GM19467 (cell line): Measurements from ENCODE around the gene ABCA4.
"Not testable (repeated sequence)": the region's sequence is repeated elsewhere in the genome, so short reads cannot be mapped to it uniquely, and the experiment has no call there.

Experiments used
- ATAC-seq: cut with Tn5 transposase; IDR thresholded peaks from one replicate; pipeline ENCODE4 v1.9.1; 2021; ENCODE audit warnings: mild to moderate bottlenecking, moderate library complexity; ENCODE audit not compliant: unreplicated experiment

The ABCA4 gene

DNA sequence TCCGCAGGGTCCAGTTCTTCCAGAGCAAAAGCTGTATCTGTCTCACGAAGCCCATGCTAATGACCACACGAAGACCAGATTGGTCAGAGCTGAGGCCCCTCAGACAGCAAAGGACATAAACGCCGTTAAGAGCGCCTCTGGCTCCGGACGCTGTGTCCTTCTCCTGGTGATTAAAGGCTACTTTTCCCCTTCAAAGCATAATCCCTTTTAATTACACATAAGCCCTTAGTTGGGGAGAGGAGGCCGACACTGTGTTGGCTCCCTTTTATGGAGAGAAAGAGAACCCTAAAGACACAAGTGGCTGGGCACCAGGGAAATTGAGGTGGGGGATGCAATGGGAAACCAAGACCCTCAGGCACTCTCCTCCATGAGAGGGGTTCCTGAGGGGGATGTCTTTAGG lies at the start of gene ABCA4:
Gene ABCA4 (minus strand): TSS at position 158 of the 400 bp plus-strand sequence. CDS start 103 bp downstream, at position 55.
- no peak for ATAC-seq

GRCh38 chr1:94169126-94169525 lies 48.2 kb upstream of the ABCA4 start:
- ATAC-seq, result no peak

DNA sequence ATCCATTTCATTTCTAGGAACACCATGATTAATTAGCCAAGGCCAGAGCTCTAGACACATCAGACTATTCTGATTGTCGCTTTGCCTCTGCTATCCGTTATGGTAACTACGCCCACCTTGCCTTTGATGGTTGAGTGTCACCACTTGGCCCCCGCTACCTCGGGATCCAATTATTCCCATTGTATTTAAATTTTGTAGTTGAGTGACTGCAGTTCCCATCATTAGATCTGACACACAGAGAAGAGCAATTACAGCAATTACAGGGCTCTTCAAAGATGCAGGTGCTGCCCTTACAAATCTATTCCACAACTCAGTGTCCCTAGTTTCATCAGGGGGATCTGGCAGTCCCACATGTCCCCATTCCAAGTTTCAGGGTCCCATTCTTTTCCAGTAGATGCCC lies 44.9 kb upstream of the ABCA4 start:
- no peak for ATAC-seq

DNA sequence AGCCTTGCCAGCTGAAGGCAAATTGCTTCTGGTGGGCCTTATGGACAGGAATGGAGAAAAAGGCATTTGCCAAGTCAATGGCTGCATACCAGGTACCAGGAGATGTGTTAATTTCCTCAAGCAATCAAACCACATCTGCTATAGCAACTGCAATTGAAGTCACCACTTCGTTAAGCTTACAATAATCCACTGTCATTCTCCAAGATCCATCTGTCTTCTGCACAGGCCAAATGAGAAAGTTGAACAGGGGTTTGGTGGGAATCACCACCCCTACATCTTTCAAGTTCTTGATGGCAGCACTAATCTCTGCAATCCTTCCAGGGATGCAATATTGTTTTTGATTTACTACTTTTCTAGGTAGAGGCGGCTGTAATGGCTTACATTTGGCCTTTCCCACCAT lies 43.9 kb upstream of the ABCA4 start:
- ATAC-seq, result not testable (repeated sequence)

- ATAC-seq, result not testable (repeated sequence)
These were observed 43.2 kb upstream of the ABCA4 start for GRCh38 chr1:94164121-94164520.

- ATAC-seq, result not testable (repeated sequence)
These were observed 42.3 kb upstream of the ABCA4 start for GRCh38 chr1:94163249-94163648.

DNA sequence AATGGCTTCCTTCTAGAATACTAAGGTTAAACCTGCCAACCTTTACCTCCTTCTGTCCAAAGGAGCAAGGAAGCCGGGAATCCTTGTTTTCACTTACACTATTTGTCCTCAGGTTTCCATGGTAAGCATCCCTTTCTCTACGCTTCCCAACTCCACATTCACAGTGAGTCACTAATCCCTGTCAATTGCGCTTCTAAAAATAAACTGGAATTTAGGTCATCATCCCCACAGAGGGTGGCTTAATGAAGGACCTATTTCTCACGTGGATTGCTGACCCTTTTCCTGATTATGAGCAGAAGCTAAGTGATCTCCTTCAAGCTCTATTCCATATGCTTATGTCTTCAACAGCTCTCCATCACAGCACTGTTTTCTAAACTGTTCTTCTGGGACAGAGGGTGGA lies 39.9 kb upstream of the ABCA4 start:
- no peak for ATAC-seq

DNA sequence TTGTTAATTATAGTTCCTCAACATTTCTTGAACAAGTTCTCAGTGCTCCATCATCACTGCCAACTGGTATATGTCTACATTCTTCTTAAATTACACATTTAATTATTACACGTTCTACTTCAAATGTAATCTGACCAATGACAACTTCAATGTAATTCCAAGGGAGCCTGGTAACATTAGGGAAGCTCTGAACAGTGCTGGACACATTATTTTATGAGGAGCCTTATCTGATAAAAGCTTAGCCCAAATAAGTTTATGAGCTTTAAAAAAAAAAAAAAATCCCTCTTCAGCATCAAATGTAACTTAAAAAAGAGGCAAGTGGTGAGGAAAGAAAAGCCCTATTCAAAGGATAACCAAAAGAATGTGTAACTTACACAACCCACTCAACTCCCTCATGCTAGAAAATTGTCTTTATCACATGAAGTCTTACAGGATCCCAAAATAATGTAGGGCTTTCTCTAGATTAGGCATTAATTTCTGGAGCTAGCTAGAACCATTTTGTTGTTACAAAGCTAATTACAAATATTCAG lies 35.2 kb upstream of the ABCA4 start:
- no peak for ATAC-seq

DNA sequence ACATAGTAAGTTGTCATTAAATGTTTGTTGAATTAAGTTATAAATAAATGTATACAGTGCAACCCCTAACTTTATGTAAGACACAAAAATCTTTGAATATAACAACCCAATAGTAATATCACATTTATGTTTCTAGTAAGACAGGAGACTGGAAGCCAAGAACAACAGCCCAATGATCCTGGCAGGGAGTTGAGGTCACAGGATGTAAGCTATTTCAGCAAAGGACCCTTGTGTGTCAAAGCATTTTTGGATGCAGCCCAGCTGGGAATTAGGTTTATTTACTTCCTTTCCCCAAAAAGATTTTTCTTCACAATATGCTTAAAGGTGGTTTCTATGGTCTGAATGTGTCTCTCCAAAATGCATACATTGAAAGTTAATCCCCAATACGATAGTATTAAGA lies 34.0 kb upstream of the ABCA4 start:
- ATAC-seq, result no peak

- no peak for ATAC-seq
These were observed 32.2 kb upstream of the ABCA4 start for GRCh38 chr1:94153133-94153532.

DNA sequence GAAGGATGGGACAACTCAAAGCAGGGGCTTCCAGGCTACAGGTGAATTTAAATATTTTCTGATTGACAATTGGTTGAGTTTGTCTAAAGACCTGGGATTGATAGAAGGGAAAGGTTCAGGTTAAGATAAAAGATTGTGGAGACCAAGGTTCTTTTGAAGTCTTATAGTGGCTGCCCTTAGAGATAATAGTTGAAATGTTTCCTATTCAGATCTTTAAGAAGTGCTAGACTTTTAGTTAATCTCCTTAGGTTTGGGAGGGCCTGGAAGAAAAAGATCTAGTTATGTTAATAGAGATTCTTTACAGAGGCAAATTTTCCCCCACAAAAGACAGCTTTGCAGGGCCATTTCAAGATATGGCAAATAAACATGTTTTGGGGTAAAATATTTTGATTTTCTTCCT lies 28.2 kb upstream of the ABCA4 start:
- ATAC-seq, result not testable (repeated sequence)

DNA sequence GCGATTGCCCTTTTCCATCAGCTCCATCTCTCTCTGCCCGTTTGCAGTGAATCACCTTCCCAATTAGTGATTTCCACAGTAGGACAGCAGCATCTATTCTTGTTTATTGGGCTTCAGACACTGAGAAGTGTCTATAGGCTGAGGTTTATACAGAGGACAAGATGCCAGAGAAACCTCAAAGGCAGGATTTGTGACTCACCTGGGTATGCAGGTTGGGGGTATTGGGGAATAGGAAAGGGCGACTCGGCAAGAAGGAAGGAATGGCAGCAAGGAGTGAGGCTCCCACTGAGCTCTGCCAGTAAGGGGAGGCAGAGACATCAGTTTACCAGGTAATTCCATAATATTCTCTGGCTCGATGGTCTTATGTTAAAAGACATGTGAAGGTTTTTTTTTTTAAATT lies 25.3 kb upstream of the ABCA4 start:
- no peak for ATAC-seq

GRCh38 chr1:94144836-94145235 lies 23.9 kb upstream of the ABCA4 start:
- ATAC-seq, result no peak

DNA sequence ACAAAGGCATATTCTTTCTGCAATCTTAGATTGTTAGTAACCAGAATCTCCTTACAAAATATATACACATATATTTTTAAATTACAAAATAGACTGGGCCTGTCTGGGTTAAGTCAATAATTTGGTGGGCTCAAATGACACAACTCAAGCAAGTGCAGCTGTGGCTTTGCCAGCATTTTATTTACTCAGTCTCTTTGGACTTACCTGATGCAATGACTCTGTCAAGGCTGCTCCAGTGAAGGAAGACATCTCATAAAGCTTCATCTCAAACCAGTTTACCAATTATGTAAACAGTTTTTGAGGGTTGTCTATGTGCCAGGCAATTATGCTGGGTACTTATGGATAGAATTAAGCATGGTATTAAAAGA lies 22.8 kb upstream of the ABCA4 start:
- no peak for ATAC-seq

GRCh38 chr1:94143173-94143808 lies 22.3 kb upstream of the ABCA4 start:
- no peak for ATAC-seq

GRCh38 chr1:94142583-94142982 lies 21.6 kb upstream of the ABCA4 start:
- no peak for ATAC-seq

- no peak for ATAC-seq
These were observed 21.1 kb upstream of the ABCA4 start for GRCh38 chr1:94142022-94142421.

GRCh38 chr1:94132111-94132510 lies 11.2 kb upstream of the ABCA4 start:
- ATAC-seq, result no peak

GRCh38 chr1:94130851-94131595 lies 10.1 kb upstream of the ABCA4 start:
- ATAC-seq, result no peak

DNA sequence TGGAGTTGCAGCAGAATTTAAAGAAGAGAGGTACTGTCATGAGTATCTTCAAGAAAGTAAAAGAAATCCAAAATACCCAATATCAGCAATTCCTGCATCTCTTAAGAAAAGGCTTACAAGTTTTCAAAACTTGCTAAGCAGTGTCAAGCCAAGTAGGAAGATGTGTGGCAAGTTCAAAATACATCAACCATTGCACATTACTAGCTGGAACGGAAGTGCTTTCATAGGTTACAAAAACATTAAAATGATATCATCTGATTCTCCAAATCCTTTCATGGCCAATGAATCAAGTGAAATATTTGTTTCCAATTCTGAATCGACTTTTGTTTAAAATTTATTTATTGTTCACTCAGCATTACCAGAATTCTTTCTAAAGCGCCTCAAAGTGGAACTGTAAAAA lies 5.7 kb upstream of the ABCA4 start:
- no peak for ATAC-seq

DNA sequence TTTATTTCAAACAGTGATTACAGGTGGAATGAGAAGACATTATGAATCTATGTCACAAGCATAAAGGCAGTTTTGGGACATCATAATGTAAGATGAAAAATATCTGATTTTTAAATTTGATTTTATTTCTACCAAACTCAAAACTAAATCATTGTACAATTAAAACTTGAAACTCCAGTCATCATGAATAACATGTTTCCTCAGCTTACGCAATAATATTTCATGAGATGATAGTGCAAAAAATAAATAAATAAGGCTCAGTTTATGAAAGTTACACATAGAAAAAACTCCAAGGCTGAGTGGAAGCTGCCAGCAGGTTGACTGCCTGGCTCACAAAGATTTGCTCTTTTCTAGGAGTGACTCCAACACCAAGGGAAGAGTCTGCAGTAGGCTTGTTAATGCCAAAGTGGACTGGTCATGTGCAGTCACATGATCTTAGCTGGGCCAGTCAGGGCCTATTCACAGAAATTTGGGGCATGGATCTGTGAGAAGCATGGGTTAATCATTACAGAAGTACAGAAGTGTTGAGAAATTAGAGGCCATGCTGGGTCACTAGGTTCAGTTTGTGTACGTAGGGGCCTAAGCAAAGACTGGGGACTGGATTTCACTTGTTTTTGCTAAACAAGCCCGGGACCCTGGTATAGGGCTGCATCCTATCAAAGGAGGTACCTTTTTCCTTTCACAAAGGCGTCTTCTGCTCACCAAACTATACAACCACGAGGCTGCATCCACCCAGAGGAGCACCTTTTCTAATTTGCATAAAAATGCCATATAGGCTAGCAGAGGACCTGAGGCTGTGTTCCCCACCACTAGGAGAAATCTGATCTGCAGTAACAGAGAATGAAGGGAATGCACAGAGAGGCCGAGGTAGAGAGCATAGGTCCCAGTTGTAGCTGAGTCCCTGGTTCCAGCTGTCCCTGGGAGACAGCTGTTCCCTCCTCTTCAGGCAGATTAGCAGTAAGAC lies 4.9 kb upstream of the ABCA4 start:
- ATAC-seq, result no peak
